Activated effector memory CD4-positive, alpha-beta T cell treated with anti-CD3 and anti-CD28 coated beads, Interleukin-2, amount 50 U/mL, for 16 hours (primary cell): ENCODE measurements around the gene CPSF3.

Experiments used
- DNase-seq: peaks from one replicate; pipeline ENCODE4 v3.0.0-alpha.2; 2020

CPSF3 gene

GRCh38 chr2:9423100-9423921 lies at the start of gene CPSF3, which contains the start of gene ITGB1BP1:
CPSF3 (plus strand) TSS chr2:9423654; CDS start chr2:9423774, 120 bp downstream.
ITGB1BP1 (minus strand) TSS chr2:9423528; CDS start chr2:9418697, 4,831 bp downstream.
- peak; percentile 99 for DNase-seq

- no peak for DNase-seq
These were observed 49.3 kb upstream of the CPSF3 start for GRCh38 chr2:9374071-9374730.

- DNase-seq: no peak
These were observed 47.5 kb upstream of the CPSF3 start for GRCh38 chr2:9375857-9376428.

- DNase-seq: no peak
These were observed 45.9 kb upstream of the CPSF3 start for GRCh38 chr2:9377461-9378097.

- DNase-seq: no peak
These were observed 44.7 kb upstream of the CPSF3 start for GRCh38 chr2:9378433-9379390.

- no peak for DNase-seq
These were observed 44.1 kb upstream of the CPSF3 start for GRCh38 chr2:9379391-9379755.

GRCh38 chr2:9380702-9381628 lies 42.5 kb upstream of the CPSF3 start:
- no peak for DNase-seq

GRCh38 chr2:9382604-9383235 lies 40.7 kb upstream of the CPSF3 start:
- no peak for DNase-seq

- no peak for DNase-seq
These were observed 38.9 kb upstream of the CPSF3 start for GRCh38 chr2:9384521-9384920.

- no peak for DNase-seq
These were observed 37.6 kb upstream of the CPSF3 start for GRCh38 chr2:9385841-9386240.

- no peak for DNase-seq
These were observed 35.2 kb upstream of the CPSF3 start for GRCh38 chr2:9388199-9388681.

GRCh38 chr2:9388950-9389911 lies 34.2 kb upstream of the CPSF3 start:
- no peak for DNase-seq

GRCh38 chr2:9390151-9390850 lies 33.2 kb upstream of the CPSF3 start:
- DNase-seq: no peak

GRCh38 chr2:9390991-9391390 lies 32.5 kb upstream of the CPSF3 start:
- DNase-seq: no peak

GRCh38 chr2:9391961-9392720 lies 31.3 kb upstream of the CPSF3 start:
- DNase-seq: no peak

GRCh38 chr2:9392898-9393765 lies 30.3 kb upstream of the CPSF3 start:
- no peak for DNase-seq

GRCh38 chr2:9394816-9395215 lies 28.6 kb upstream of the CPSF3 start:
- DNase-seq: no peak
